GM12878 (cell line): ENCODE data around the gene GDPD1. TPM values are rescaled to one million over a fixed set of nuclear protein-coding genes. Genes with fewer than 3 reads are reported as not detected.
"Not testable (repeated sequence)": the region's sequence is repeated elsewhere in the genome, so short reads cannot be mapped to it uniquely, and the experiment has no call there.

Experiments used
- ATAC-seq: fragments of 200-7000 bp; cut with Tn5 transposase; 3 replicates; pipeline ENCODE4 v1.9.1; 2020; ENCODE audit warnings: mild to moderate bottlenecking, moderate library complexity
- BruUV-seq: library from RNA; stranded (reverse); fragments of 400-500 nt; replicated peaks from 2 replicates; lab custom pipeline; 2021; lab: Mats Ljungman, UMichigan
- CTCF ChIA-PET: fragments of 300-600 bp; sonication (Branson Sonifier 250); formaldehyde crosslinking; extraction: SDS; loops from one replicate; lab custom pipeline; 2021; ENCODE audit warnings: inconsistent platforms; lab: Yijun Ruan, JAX
- POLR2A ChIA-PET: fragments of 350-600 bp; formaldehyde crosslinking; extraction: SDS; loops from one replicate; lab custom pipeline; 2021; ENCODE audit warnings: inconsistent platforms; lab: Charles Lee
- RAD21 ChIA-PET: fragments of 300-600 bp; sonication (Branson Sonifier 250); formaldehyde crosslinking; loops from one replicate; lab custom pipeline; 2023; ENCODE audit warnings: antibody characterized with exemption; ENCODE audit not compliant: unreplicated experiment; lab: Charles Lee
- SMC1A ChIA-PET: fragments of 300-600 bp; sonication (Branson Sonifier 250); formaldehyde crosslinking; loops from one replicate; lab custom pipeline; 2023; ENCODE audit not compliant: unreplicated experiment, uncharacterized antibody; lab: Charles Lee
- DNase-seq: peaks from one replicate; pipeline ENCODE4 v3.0.0-alpha.2; 2011; ENCODE audit warnings: low read depth, low spot score
- FAIRE-seq: peaks from 3 replicates; lab custom pipeline; 2011; peaks lifted over from hg19 to GRCh38; lab: Jason Lieb, UNC
- H2AFZ ChIP-seq: 2 replicates; pipeline ENCODE4 v1.6.0; 2011; ENCODE audit warnings: low read depth, low read length, control low read depth; ENCODE audit not compliant: control insufficient read depth
- H3K27ac ChIP-seq: 2 replicates; pipeline ENCODE4 v1.5.1; 2011; ENCODE audit warnings: control low read depth; ENCODE audit not compliant: control insufficient read depth, insufficient read depth
- H3K27me3 ChIP-seq, 2 experiments: replicated peaks in 1 of 2; 2 replicates each; pipeline versions ENCODE4 v1.6.0 to v1.6.1; 2011; ENCODE audit warnings: low read length in 1 of 2; ENCODE audit not compliant: control insufficient read depth in 2 of 2, insufficient read depth in 2 of 2
- H3K36me3 ChIP-seq, 2 experiments: 2 replicates each; pipeline ENCODE4 v1.5.1; 2011; ENCODE audit warnings: low read length in 1 of 2; ENCODE audit not compliant: control insufficient read depth in 2 of 2, insufficient read depth in 2 of 2
- H3K4me1 ChIP-seq: 2 replicates; pipeline ENCODE4 v1.6.1; 2011; ENCODE audit warnings: mild to moderate bottlenecking, low read length, moderate library complexity, mixed read lengths; ENCODE audit not compliant: control insufficient read depth, insufficient read depth
- H3K4me2 ChIP-seq: 2 replicates; pipeline ENCODE4 v1.6.0; 2011; ENCODE audit warnings: control low read depth; ENCODE audit not compliant: control insufficient read depth, insufficient read depth
- H3K4me3 ChIP-seq: fragments of 200-600 bp; sonication (generic); 2 replicates; pipeline ENCODE4 v1.5.1; 2016
- H3K79me2 ChIP-seq: 2 replicates; pipeline ENCODE4 v1.6.0; 2011; ENCODE audit warnings: low read length; ENCODE audit not compliant: control insufficient read depth, insufficient read depth
- H3K9ac ChIP-seq: 2 replicates; pipeline ENCODE4 v1.8.0; 2011; ENCODE audit warnings: low read length, control low read depth, mixed read lengths; ENCODE audit not compliant: control insufficient read depth, insufficient read depth
- H3K9me3 ChIP-seq: replicated peaks from 3 replicates; pipeline ENCODE4 v1.5.1; 2011; ENCODE audit warnings: mild to moderate bottlenecking, low read length; ENCODE audit not compliant: control insufficient read depth, insufficient read depth
- H4K20me1 ChIP-seq: 2 replicates; pipeline ENCODE4 v1.6.0; 2011; ENCODE audit not compliant: control insufficient read depth, insufficient read depth
- FOXK2 ChIP-seq: fragments of 450-650 bp; IDR thresholded peaks from 2 replicates; pipeline ENCODE4 v1.6.1; 2017; ENCODE audit warnings: mild to moderate bottlenecking, moderate library complexity
- LARP7 ChIP-seq: fragments of 450-650 bp; IDR thresholded peaks from 2 replicates; pipeline ENCODE4 v1.6.1; 2017; ENCODE audit warnings: mild to moderate bottlenecking
- NFXL1 ChIP-seq: fragments of 450-650 bp; IDR thresholded peaks from 2 replicates; pipeline ENCODE4 v1.6.1; 2017; ENCODE audit warnings: antibody characterized with exemption, mild to moderate bottlenecking, borderline replicate concordance
- SMARCA5 ChIP-seq: fragments of 450-650 bp; IDR thresholded peaks from 2 replicates; pipeline ENCODE4 v1.6.1; 2017; ENCODE audit warnings: mild to moderate bottlenecking
- TARDBP ChIP-seq: IDR thresholded peaks from 2 replicates; pipeline ENCODE4 v1.6.1; 2016; ENCODE audit warnings: borderline replicate concordance
- ZNF24 ChIP-seq: fragments of 450-650 bp; IDR thresholded peaks from 2 replicates; pipeline ENCODE4 v1.6.1; 2017; ENCODE audit warnings: antibody characterized with exemption, mild to moderate bottlenecking
- ZSCAN29 ChIP-seq: fragments of 450-650 bp; IDR thresholded peaks from 2 replicates; pipeline ENCODE4 v1.6.1; 2017; ENCODE audit warnings: mild to moderate bottlenecking, moderate library complexity
- WGBS: methylation state at CpG from one replicate; pipeline ENCODE4 v1.1.6; 2016; ENCODE audit warnings: low lambda C conversion rate; ENCODE audit not compliant: insufficient replicate concordance, insufficient coverage; ENCODE audit errors: missing lambda C conversion rate; 5-methylcytosine and 5-hydroxymethylcytosine counted together
- in situ Hi-C: fragments of 300-500 bp; cut with MboI; formaldehyde crosslinking; loops from 9 replicates; pipeline ENCODE4 v1.14.3; 2018; ENCODE audit warnings: mixed read lengths
- intact Hi-C: fragments of 100-400 bp; cut with micrococcal nuclease; formaldehyde crosslinking; loops from one replicate; pipeline ENCODE4 v1.14.2; 2022; ENCODE audit not compliant: unreplicated experiment
- polyA plus RNA-seq, 11 experiments: library from polyadenylated mRNA; depleted of rRNA in 4 of 11; unstranded in 6 of 11; stranded (reverse) in 5 of 11; fragments of >200 nt; fragmentation: Nextera tagmentation in 4 of 11; fragmentation: Illumina TruSeq in 1 of 11; extraction: Ambion mirVana in 4 of 11; extraction: Trizol in 1 of 11; gene quantifications; 1 replicate in 1 of 11; 2 replicates in 10 of 11; pipeline versions ENCODE4 v1.2.1 to v1.2.3, GENCODE V29; 2011 to 2016; ENCODE audit warnings: inconsistent platforms in 2 of 11, missing spikeins in 2 of 11, low read depth in 1 of 11
- total RNA-seq, 4 experiments: library from RNA; depleted of rRNA in 3 of 4; stranded (reverse); fragments of >200 nt in 3 of 4; fragmentation: Illumina TruSeq in 1 of 4; extraction: Trizol in 1 of 4; gene quantifications; 2 replicates each; pipeline versions ENCODE4 v1.2.1 to v1.2.3, GENCODE V29; 2013 to 2021

GDPD1 gene
- total and polyA plus RNA-seq, 10 of the 15 experiments (the other 5 are each of a cell fraction or from before 2014, with no cell fraction given) = 0.18 to 1.6 (median 0.69) TPM

DNA sequence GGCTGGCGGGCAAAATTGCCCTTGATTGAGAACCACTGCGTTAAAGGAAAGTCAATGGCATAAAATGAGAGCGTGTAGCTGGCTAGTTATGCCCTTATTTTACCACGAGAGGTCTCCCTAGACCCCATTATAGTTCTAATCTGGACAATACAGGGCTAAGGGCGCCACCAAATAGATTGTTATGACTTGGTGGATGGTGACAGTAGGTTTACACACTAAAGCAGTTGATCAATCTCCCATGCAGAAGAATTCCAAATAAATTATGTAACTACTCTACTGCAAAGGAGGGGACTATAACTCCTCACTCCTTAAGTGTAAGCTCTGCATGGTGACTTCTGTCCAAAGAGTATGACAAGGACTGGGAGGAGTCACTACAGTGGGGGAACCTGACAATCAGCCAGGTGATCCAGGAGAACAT, 90.7 kb downstream of the GDPD1 start (continued):
- 0 out of 2 replicates have a peak, but pooled peaks have one; percentile 38 for TF ChIP-seq SMARCA5
- TF ChIP-seq TARDBP = no peak
- TF ChIP-seq FOXK2 = no peak
- no peak for TF ChIP-seq ZSCAN29
- TF ChIP-seq LARP7 = 0 out of 2 replicates have a peak, but pooled peaks have one; percentile 12
- no peak for TF ChIP-seq ZNF24

DNA sequence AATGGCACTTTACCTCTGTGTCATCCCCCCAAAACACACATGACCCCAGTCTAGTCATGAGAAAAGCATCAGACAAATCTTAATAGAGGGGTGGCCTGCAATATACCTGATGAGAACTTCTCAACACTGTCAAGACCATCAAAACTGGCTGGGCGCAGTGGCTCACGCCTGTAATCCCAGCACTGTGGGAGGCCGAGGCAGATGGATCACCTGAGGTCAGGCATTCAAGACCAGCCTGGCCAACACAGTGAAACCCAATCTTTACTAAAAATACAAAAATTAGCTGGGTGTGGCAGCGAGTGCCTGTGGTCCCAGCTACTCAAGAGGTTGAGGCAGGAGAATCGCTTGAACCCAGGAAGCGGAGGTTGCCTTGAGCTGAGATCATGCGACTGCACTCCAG, 91.2 kb downstream of the GDPD1 start:
- CTCF ChIA-PET = interaction anchor here (0.6 to 13.4 kb wide), 20 partner anchors 9 to 725 kb away, joined by 3 to 383 read pairs (median 4); partner anchors contain the start of gene GDPD1
- DNase-seq, POLR2A ChIA-PET, H3K9me3 ChIP-seq, H4K20me1 ChIP-seq, H3K36me3 ChIP-seq, H3K4me2 ChIP-seq, H3K4me1 ChIP-seq, H2AFZ ChIP-seq, BruUV-seq, H3K4me3 ChIP-seq, FAIRE-seq, H3K79me2 ChIP-seq, H3K27ac ChIP-seq, H3K9ac ChIP-seq, H3K27me3 ChIP-seq, ATAC-seq: not testable (repeated sequence)
- RAD21 ChIA-PET = interaction anchor here (0.9 to 12.2 kb wide), 14 partner anchors 8 to 548 kb away, joined by 3 to 169 read pairs (median 5); partner anchors contain the start of gene GDPD1
- 0 out of 2 replicates have a peak, but pooled peaks have one; percentile 9 for TF ChIP-seq NFXL1
- SMC1A ChIA-PET = interaction anchor here (0.9 to 12.6 kb wide), 13 partner anchors 17 to 727 kb away, joined by 3 to 217 read pairs (median 4); no protein-coding TSS in a partner anchor
- in situ Hi-C loops (loop anchor here (5.0 kb wide), 1 partner anchor 126 kb away; no protein-coding TSS in a partner anchor), intact Hi-C loops (loop anchor here (1.0 to 10.0 kb wide), 4 partner anchors 91 to 433 kb away; partner anchors contain the start of gene GDPD1)
- 53% methylated on average over 7 of the region's 7 CpGs for WGBS
